Suprapubic skin (tissue), 4 donors: ENCODE measurements around the gene METTL1.
"Not testable (repeated sequence)": the region's sequence is repeated elsewhere in the genome, so short reads cannot be mapped to it uniquely, and the experiment has no call there.

ENCODE experiments used
- EP300 ChIP-seq: sonication (generic); formaldehyde crosslinking; IDR thresholded peaks from one replicate; pipeline ENCODE4 v1.6.1; 2017; ENCODE audit warnings: antibody characterized with exemption
- POLR2A ChIP-seq, 2 donors: fragments of 450-650 bp; IDR thresholded peaks; one replicate each; pipeline ENCODE4 v1.6.1; 2017; ENCODE audit warnings: antibody characterized with exemption in 2 of 2, mild to moderate bottlenecking in 2 of 2, moderate library complexity in 2 of 2
- POLR2AphosphoS5 ChIP-seq, 3 donors: sonication (generic); formaldehyde crosslinking; IDR thresholded peaks; one replicate each; pipeline ENCODE4 v1.6.1; 2017; ENCODE audit warnings: antibody characterized with exemption in 3 of 3
- TF ChIP-seq, protein P1 (sequence below), 2 donors: fragments of 200-600 bp in 1 of 2; fragments of 450-650 bp in 1 of 2; sonication (generic) in 1 of 2; IDR thresholded peaks; one replicate each; pipeline ENCODE4 v1.5.1; 2016 to 2019; ENCODE audit warnings: antibody characterized with exemption in 2 of 2, mild to moderate bottlenecking in 1 of 2, moderate library complexity in 1 of 2

GRCh38 chr12:57820119-57820518 lies 48.2 kb upstream of the METTL1 start:
- TF ChIP-seq, protein P1, sequence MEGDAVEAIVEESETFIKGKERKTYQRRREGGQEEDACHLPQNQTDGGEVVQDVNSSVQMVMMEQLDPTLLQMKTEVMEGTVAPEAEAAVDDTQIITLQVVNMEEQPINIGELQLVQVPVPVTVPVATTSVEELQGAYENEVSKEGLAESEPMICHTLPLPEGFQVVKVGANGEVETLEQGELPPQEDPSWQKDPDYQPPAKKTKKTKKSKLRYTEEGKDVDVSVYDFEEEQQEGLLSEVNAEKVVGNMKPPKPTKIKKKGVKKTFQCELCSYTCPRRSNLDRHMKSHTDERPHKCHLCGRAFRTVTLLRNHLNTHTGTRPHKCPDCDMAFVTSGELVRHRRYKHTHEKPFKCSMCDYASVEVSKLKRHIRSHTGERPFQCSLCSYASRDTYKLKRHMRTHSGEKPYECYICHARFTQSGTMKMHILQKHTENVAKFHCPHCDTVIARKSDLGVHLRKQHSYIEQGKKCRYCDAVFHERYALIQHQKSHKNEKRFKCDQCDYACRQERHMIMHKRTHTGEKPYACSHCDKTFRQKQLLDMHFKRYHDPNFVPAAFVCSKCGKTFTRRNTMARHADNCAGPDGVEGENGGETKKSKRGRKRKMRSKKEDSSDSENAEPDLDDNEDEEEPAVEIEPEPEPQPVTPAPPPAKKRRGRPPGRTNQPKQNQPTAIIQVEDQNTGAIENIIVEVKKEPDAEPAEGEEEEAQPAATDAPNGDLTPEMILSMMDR (IDR thresholded peaks at IDR 0.05), result not testable (repeated sequence)
- not testable (repeated sequence) for TF ChIP-seq POLR2AphosphoS5 (IDR thresholded peaks at IDR 0.05); EP300; POLR2A (IDR thresholded peaks at IDR 0.05)
